IMR-90 (cell line): Measurements from ENCODE around the gene LRRC1.

Experiments
- BHLHE40 ChIP-seq: fragments of 150-350 bp; IDR thresholded peaks from 2 replicates; pipeline ENCODE4 v1.6.1; 2016; ENCODE audit warnings: mild to moderate bottlenecking, low read depth, low read length
- CEBPB ChIP-seq: IDR thresholded peaks from 2 replicates; pipeline ENCODE4 v1.6.1; 2012; ENCODE audit warnings: low read depth, low read length, improper control_type of control experiment
- ELK1 ChIP-seq: fragments of 150-350 bp; IDR thresholded peaks from 2 replicates; pipeline ENCODE4 v1.6.1; 2016; ENCODE audit warnings: low read depth, mild to moderate bottlenecking, low read length, moderate library complexity, borderline replicate concordance
- MAFK ChIP-seq: IDR thresholded peaks from 2 replicates; pipeline ENCODE4 v1.6.1; 2012; ENCODE audit warnings: low read depth, low read length, improper control_type of control experiment
- MAZ ChIP-seq: IDR thresholded peaks from 2 replicates; pipeline ENCODE4 v1.6.1; 2012; ENCODE audit warnings: low read depth, mild to moderate bottlenecking, low read length, improper control_type of control experiment, moderate library complexity, borderline replicate concordance
- MXI1 ChIP-seq: IDR thresholded peaks from 2 replicates; pipeline ENCODE4 v1.6.1; 2012; ENCODE audit warnings: low read depth, mild to moderate bottlenecking, low read length, moderate library complexity, borderline replicate concordance
- NFE2L2 ChIP-seq: fragments of 150-350 bp; IDR thresholded peaks from 2 replicates; pipeline ENCODE4 v1.6.1; 2016; ENCODE audit warnings: low read depth, mild to moderate bottlenecking, low read length
- POLR2A ChIP-seq: IDR thresholded peaks from 2 replicates; pipeline ENCODE4 v1.6.1; 2012; ENCODE audit warnings: mild to moderate bottlenecking, low read depth, low read length
- RAD21 ChIP-seq: IDR thresholded peaks from 2 replicates; pipeline ENCODE4 v1.6.1; 2012; ENCODE audit warnings: low read length, improper control_type of control experiment
- RCOR1 ChIP-seq: IDR thresholded peaks from 2 replicates; pipeline ENCODE4 v1.6.1; 2012; ENCODE audit warnings: mild to moderate bottlenecking, low read length, improper control_type of control experiment; ENCODE audit not compliant: insufficient replicate concordance
- RFX5 ChIP-seq: IDR thresholded peaks from 2 replicates; pipeline ENCODE4 v1.8.0; 2012; ENCODE audit warnings: low read depth, mild to moderate bottlenecking, low read length, moderate library complexity
- SMC3 ChIP-seq: fragments of 150-350 bp; IDR thresholded peaks from 2 replicates; pipeline ENCODE4 v1.6.1; 2016; ENCODE audit warnings: low read depth, mild to moderate bottlenecking, antibody characterized with exemption, low read length, moderate library complexity
- USF2 ChIP-seq: fragments of 150-350 bp; IDR thresholded peaks from 2 replicates; pipeline ENCODE4 v1.6.1; 2017; ENCODE audit warnings: mild to moderate bottlenecking, antibody characterized with exemption, low read length, low read depth
- TF ChIP-seq, protein P1 (sequence below): conservative IDR thresholded peaks from 2 replicates; pipeline ENCODE4 v1.5.1; 2012; ENCODE audit warnings: mild to moderate bottlenecking, low read depth, low read length, improper control_type of control experiment

- TF ChIP-seq, protein P1, sequence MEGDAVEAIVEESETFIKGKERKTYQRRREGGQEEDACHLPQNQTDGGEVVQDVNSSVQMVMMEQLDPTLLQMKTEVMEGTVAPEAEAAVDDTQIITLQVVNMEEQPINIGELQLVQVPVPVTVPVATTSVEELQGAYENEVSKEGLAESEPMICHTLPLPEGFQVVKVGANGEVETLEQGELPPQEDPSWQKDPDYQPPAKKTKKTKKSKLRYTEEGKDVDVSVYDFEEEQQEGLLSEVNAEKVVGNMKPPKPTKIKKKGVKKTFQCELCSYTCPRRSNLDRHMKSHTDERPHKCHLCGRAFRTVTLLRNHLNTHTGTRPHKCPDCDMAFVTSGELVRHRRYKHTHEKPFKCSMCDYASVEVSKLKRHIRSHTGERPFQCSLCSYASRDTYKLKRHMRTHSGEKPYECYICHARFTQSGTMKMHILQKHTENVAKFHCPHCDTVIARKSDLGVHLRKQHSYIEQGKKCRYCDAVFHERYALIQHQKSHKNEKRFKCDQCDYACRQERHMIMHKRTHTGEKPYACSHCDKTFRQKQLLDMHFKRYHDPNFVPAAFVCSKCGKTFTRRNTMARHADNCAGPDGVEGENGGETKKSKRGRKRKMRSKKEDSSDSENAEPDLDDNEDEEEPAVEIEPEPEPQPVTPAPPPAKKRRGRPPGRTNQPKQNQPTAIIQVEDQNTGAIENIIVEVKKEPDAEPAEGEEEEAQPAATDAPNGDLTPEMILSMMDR = no peak
- TF ChIP-seq RAD21 (no peak), POLR2A (no peak), BHLHE40 (no peak), ELK1 (no peak), CEBPB (no peak), MXI1 (no peak), RCOR1 (no peak), USF2 (no peak), NFE2L2 (no peak), MAFK (no peak), SMC3 (no peak), MAZ (no peak), RFX5 (no peak)
Observed at GRCh38 chr6:53809691-53810090, 14.9 kb downstream of the LRRC1 start.
